ENCODE measurements around the gene ALPP.
"Not testable (repeated sequence)": the region's sequence is repeated elsewhere in the genome, so short reads cannot be mapped to it uniquely, and the experiment has no call there.

ALPP gene

GRCh38 chr2:232407428-232408150 lies 29.0 kb downstream of the ALPP start:
- not testable (repeated sequence) for DNase-seq

GRCh38 chr2:232408269-232408668 lies 29.7 kb downstream of the ALPP start:
- DNase-seq = not testable (repeated sequence)

GRCh38 chr2:232409617-232410016 lies 31.1 kb downstream of the ALPP start:
- DNase-seq = not testable (repeated sequence)

- DNase-seq = no peak
Measured at GRCh38 chr2:232410238-232410900, 31.8 kb downstream of the ALPP start.

GRCh38 chr2:232411901-232412629 lies 33.5 kb downstream of the ALPP start:
- DNase-seq = no peak

- no peak for DNase-seq
Measured at GRCh38 chr2:232412986-232413385, 34.4 kb downstream of the ALPP start.

- DNase-seq = no peak
Measured at GRCh38 chr2:232415138-232415690, 36.7 kb downstream of the ALPP start.

GRCh38 chr2:232415736-232416520 lies 37.4 kb downstream of the ALPP start:
- no peak for DNase-seq

GRCh38 chr2:232416521-232417470 lies 38.2 kb downstream of the ALPP start:
- no peak for DNase-seq

- no peak for DNase-seq
Measured at GRCh38 chr2:232417489-232417888, 38.9 kb downstream of the ALPP start.

- DNase-seq = no peak
Measured at GRCh38 chr2:232418056-232418455, 39.5 kb downstream of the ALPP start.

- DNase-seq = no peak
Measured at GRCh38 chr2:232418466-232419244, 40.1 kb downstream of the ALPP start.

- no peak for DNase-seq
Measured at GRCh38 chr2:232419245-232420072, 40.9 kb downstream of the ALPP start.

- DNase-seq = no peak
Measured at GRCh38 chr2:232420073-232420454, 41.5 kb downstream of the ALPP start.

GRCh38 chr2:232420463-232421188 lies 42.1 kb downstream of the ALPP start:
- DNase-seq = no peak

GRCh38 chr2:232421189-232421785 lies 42.7 kb downstream of the ALPP start:
- no peak for DNase-seq

GRCh38 chr2:232422051-232422450 lies 43.5 kb downstream of the ALPP start:
- no peak for DNase-seq

- DNase-seq = not testable (repeated sequence)
Measured at GRCh38 chr2:232422996-232423395, 44.4 kb downstream of the ALPP start.

GRCh38 chr2:232423407-232423806 lies 44.9 kb downstream of the ALPP start:
- DNase-seq = not testable (repeated sequence)
